Activated T-cell treated with anti-CD3 and anti-CD28 coated beads, Interleukin-2, amount 50 U/mL, for 1 hour (primary cell): ENCODE data around the gene XPR1.

Experiments used
- DNase-seq: peaks from one replicate; pipeline ENCODE4 v3.0.0-alpha.2; 2020

The XPR1 gene

DNA sequence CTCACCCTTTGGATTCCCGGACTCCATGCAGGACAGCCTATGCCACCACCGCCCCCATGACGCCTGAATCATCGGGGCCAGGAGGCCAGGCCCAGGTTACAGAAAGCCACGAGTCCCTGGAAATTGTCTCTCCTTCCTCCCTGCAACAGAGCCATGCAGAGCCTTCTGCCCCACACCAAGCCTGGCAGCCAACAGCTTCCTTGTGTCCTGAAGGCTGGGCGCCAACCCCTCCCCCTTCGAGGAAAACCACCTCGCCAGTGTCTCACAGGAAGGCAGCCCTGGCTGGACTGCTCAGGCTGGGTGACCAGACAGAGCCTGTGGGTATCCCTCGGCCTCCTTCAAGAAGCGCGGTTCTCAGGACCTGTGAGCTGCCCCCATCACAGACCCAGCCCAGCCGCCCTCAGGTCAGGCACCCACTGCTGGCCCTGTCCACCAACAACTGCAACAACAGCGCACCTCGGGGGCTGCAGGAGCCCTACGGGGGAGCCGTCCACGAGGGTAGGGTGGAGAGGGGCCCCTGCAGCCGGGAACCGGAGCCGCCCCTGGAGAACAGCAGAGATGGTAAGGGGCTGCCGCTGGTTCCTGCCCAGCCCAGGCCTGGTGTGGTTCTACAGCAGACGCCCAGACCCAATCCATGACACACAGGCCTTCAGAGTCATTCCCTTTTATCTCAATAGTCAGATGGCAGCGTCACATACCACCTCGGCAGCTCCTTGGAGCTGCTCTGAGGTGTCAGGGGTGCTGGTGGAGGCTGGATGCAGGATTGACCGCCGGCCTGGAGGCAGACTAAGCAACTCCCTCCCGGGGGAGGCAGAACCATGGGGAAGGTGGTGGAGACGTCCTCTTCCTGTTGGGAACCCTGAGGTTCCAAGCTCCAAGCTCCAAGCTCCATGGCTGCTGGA, 304.5 kb downstream of the XPR1 start:
- no peak for DNase-seq

GRCh38 chr1:180937012-180937372, 305.2 kb downstream of the XPR1 start:
- no peak for DNase-seq

GRCh38 chr1:180937624-180938225, 305.9 kb downstream of the XPR1 start:
- DNase-seq, result no peak

GRCh38 chr1:180939073-180939710, 307.4 kb downstream of the XPR1 start:
- no peak for DNase-seq

- no peak for DNase-seq
Observed at GRCh38 chr1:180939711-180940103, 307.9 kb downstream of the XPR1 start.
